Activated naive CD4-positive, alpha-beta T cell treated with anti-CD3 and anti-CD28 coated beads for 36 hours (primary cell): ENCODE measurements around the gene FUS. TPM values are rescaled to one million over a fixed set of nuclear protein-coding genes. Genes with fewer than 3 reads are reported as not detected.
"Not testable (repeated sequence)": the region's sequence is repeated elsewhere in the genome, so short reads cannot be mapped to it uniquely, and the experiment has no call there.

ENCODE experiments used
- CTCF ChIA-PET: fragments of 350-600 bp; sonication (Branson Sonifier 250); formaldehyde crosslinking; loops from one replicate; lab custom pipeline; 2021; ENCODE audit warnings: antibody characterized with exemption; lab: Charles Lee
- DNase-seq: peaks from one replicate; pipeline ENCODE4 v3.0.0-alpha.2; 2020
- H3K27ac Mint-ChIP-seq: one replicate; pipeline ENCODE4 v1.8.0; 2021; ENCODE audit warnings: mild to moderate bottlenecking, mixed read lengths
- H3K27me3 Mint-ChIP-seq: one replicate; pipeline ENCODE4 v1.8.0; 2021; ENCODE audit warnings: low read depth, mixed read lengths
- H3K36me3 Mint-ChIP-seq: one replicate; pipeline ENCODE4 v1.8.0; 2021; ENCODE audit warnings: low read depth, mixed read lengths
- H3K4me1 Mint-ChIP-seq: one replicate; pipeline ENCODE4 v1.8.0; 2021; ENCODE audit warnings: low read depth, mixed read lengths
- H3K4me3 Mint-ChIP-seq: one replicate; pipeline ENCODE4 v1.8.0; 2021; ENCODE audit warnings: mild to moderate bottlenecking, moderate library complexity, mixed read lengths
- H3K9me3 Mint-ChIP-seq: one replicate; pipeline ENCODE4 v1.8.0; 2021; ENCODE audit warnings: mixed read lengths
- intact Hi-C: fragments of 100-400 bp; cut with micrococcal nuclease; formaldehyde crosslinking; loops from one replicate; pipeline ENCODE4 v1.15.1; 2023
- total RNA-seq, 2 experiments: library from RNA; stranded (reverse); gene quantifications; one replicate each; pipeline ENCODE4 v1.2.3, GENCODE V29; 2021

FUS gene
- total RNA-seq, 2 experiments from 2014 or later = 424 to 435 TPM

DNA sequence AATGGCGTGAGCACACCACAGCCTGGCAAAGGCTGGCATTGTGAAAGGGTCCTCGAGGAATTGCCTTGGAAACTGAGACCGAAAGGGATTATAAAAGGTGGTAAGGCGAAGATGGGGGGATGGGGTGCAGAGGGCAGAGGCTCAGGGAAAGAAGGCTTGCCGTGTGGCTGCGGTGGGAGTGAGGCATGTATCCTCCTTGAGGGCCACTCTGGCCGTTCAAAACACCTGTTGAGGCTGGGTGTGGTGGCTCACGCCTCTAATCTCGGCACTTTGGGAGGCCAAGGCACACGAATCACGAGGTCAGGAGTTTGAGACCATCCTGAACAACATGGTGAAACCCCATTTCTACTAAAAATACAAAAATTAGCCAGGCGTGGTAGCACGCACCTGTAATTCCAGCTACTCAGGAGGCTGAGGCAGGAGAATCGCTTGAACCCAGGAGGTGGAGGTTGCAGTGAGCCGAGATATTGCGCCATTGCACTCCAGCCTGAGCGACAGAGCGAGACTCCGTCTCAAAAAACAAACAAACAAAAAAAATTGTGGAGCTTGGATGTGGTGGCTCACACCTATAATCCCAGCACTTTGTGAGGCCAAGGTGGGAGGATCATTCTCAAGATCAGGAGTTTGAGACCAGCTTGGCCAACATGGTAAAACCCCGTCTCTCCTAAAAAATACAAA is 43.0 kb upstream of the FUS start:
- H3K36me3 Mint-ChIP-seq, intact Hi-C loops, H3K27ac Mint-ChIP-seq, H3K27me3 Mint-ChIP-seq, H3K4me3 Mint-ChIP-seq, DNase-seq, H3K4me1 Mint-ChIP-seq, H3K9me3 Mint-ChIP-seq: not testable (repeated sequence)
- CTCF ChIA-PET = interaction anchor here (0.5 to 0.6 kb wide), 2 partner anchors 185 to 325 kb away, joined by 3 to 5 read pairs; no protein-coding TSS in a partner anchor

DNA sequence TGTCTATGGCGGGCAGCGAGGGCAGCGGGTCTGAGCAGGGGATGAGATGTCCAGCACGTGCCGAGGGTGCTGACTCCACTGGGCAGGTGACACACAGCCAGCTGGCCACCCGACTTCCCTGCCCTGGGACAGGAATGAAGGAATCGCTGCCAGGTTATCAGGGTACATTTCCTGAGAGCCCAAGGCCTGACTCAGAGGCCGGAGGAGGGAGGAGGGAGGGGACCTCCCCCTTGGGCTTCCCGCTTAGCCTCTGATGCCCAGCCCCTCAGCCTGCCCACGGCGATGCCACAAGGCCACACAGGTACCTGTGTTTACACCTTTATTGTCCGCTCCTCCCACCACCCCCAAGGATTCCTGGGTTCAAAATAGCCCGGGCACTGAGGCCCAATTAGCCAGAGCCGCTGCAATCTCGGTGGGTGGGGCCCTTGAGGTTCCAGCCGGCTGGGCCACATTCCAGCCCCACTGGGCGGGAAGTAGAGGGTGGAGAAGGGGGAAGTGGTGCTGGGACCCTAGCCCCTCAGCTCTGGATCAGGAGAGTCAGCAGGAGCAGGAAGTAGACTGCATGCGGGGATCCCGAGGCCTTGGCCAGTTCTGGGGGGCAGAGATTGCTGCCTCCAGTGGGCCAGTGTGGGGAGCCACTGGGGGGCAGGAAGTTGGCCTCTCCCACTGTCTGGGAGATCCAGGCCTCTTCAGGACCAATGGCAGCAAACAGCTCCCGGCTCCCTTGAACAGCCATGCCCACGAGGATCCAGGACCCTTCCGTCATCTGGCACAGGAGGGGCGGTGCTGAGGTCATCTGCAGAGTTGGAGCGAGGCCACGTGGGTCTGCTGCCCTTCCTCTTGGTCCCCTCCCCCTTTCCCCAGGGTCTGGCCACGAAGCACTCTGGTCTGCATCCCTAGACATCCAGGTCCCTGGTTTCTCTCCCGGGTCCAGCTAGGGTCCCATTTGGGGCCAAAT is 41.0 kb upstream of the FUS start:
- no peaks in the 10 kb centered on the region for H3K36me3 Mint-ChIP-seq
- no peak for DNase-seq
- CTCF ChIA-PET = no interaction called here
- intact Hi-C loops = no loop called here
- no peak overlapping the region for H3K4me3 Mint-ChIP-seq
- no peaks in the 10 kb centered on the region for H3K27me3 Mint-ChIP-seq
- H3K4me1 Mint-ChIP-seq = peaks cover 12% of the 10 kb centered on the region
- no peak overlapping the region for H3K27ac Mint-ChIP-seq
- no peaks in the 10 kb centered on the region for H3K9me3 Mint-ChIP-seq

DNA sequence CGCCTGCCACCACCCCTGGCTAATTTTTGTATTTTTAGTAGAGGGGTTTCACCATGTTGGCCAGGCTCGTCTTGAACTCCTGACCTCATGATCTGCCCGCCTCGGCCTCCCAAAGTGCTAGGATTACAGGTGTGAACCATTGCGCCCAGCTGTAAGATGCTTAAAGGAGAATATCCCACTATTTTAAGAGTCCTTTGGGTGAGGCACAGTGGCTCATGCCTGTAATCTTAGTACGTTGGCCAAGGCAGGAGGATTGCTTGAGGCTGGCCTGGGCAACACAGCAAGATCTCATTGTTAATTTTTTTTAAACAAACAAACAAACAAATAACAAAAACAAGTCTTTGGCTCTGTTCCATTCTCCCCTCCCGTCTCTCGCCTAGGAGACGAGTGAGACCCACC is 38.9 kb upstream of the FUS start:
- DNase-seq, H3K27ac Mint-ChIP-seq, H3K4me3 Mint-ChIP-seq, intact Hi-C loops, H3K27me3 Mint-ChIP-seq, H3K9me3 Mint-ChIP-seq, H3K36me3 Mint-ChIP-seq: not testable (repeated sequence)
- CTCF ChIA-PET = interaction anchor here (0.6 kb wide), 1 partner anchor 13 kb away, joined by 3 read pairs; no protein-coding TSS in a partner anchor
- H3K4me1 Mint-ChIP-seq = peaks cover 12% of the 10 kb centered on the region

- Mint-ChIP-seq H3K4me1 (peaks cover 12% of the 10 kb centered on the region), H3K27ac (peak overlapping the region; percentile 84), H3K9me3 (no peaks in the 10 kb centered on the region), H3K36me3 (no peaks in the 10 kb centered on the region), H3K4me3 (peak overlapping the region; percentile 64), H3K27me3 (no peaks in the 10 kb centered on the region)
- no peak for DNase-seq
- CTCF ChIA-PET = interaction anchor here (0.6 to 3.1 kb wide), 32 partner anchors 9 to 682 kb away, joined by 3 to 29 read pairs (median 4); partner anchors contain the start of genes BCKDK, HSD3B7, KAT8 and PYCARD
- intact Hi-C loops = loop anchor here (1.0 to 2.0 kb wide), 11 partner anchors 24 to 318 kb away; partner anchors contain the start of genes ARMC5, HSD3B7, KAT8 and SETD1A
Measured at GRCh38 chr16:31141489-31142108, 38.3 kb upstream of the FUS start.

DNA sequence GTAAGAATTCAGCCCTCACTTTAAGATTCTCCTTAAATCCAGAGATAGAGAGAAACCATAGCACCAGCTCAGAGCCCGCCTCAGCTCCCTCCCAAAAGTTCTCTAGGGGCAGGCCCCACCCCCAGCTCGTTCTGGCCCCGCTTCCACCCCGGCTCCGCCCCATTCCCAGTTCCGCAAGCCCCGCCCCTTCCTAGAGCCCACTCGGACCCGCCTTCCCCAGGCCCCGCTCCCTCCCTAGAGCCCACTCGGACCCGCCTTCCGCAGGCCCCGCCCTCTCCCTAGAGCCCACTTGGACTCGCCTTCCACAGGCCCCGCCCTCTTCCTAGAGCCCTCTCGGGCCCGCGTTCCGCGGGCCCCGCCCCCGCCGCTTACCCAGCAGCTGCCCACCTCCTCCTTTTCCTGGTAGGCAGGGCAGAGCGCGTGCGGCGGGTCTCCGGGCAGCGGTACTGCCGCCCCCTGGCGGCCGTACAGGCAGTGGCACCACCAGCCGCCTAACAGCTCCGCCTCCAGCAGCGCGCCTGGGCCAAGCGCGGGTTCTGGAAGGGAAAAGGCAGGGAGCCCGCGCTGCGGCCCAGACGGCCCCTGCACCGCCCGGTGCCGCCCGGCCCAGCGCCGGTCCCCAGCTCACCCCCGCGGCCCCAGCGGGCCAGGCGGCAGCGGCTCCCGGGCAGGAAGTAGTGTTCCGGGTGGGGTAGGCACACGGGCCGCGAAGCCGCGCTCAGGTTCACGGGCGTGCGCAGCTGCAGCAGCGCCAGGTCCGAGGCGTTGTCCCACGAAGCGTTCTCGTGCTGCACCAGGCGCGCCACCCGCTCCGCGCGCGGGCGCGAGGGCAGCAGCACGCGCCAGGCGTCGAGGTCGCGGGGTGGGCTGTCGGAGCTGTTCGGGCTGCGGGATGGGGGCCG is 37.6 kb upstream of the FUS start:
- peak overlapping the region; percentile 64 for H3K4me3 Mint-ChIP-seq
- CTCF ChIA-PET = interaction anchor here (0.6 to 3.1 kb wide), 34 partner anchors 8 to 682 kb away, joined by 3 to 29 read pairs (median 4); partner anchors contain the start of genes BCKDK, HSD3B7, KAT8 and PYCARD
- H3K9me3 Mint-ChIP-seq = no peaks in the 10 kb centered on the region
- DNase-seq = peak; percentile 99
- H3K27me3 Mint-ChIP-seq = no peaks in the 10 kb centered on the region
- H3K36me3 Mint-ChIP-seq = no peaks in the 10 kb centered on the region
- H3K27ac Mint-ChIP-seq = peak overlapping the region; percentile 84
- intact Hi-C loops = loop anchor here (1.0 to 2.0 kb wide), 11 partner anchors 25 to 317 kb away; partner anchors contain the start of genes ARMC5, HSD3B7, KAT8 and SETD1A
- peaks cover 12% of the 10 kb centered on the region for H3K4me1 Mint-ChIP-seq

GRCh38 chr16:31143011-31143693 is 36.8 kb upstream of the FUS start:
- peak overlapping the region; percentile 57 for H3K4me3 Mint-ChIP-seq
- peaks cover 12% of the 10 kb centered on the region for H3K4me1 Mint-ChIP-seq
- H3K9me3 Mint-ChIP-seq = no peaks in the 10 kb centered on the region
- H3K27ac Mint-ChIP-seq = peak overlapping the region; percentile 46
- H3K36me3 Mint-ChIP-seq = no peaks in the 10 kb centered on the region
- intact Hi-C loops = loop anchor here (2.0 kb wide), 1 partner anchor 36 kb away; no protein-coding TSS in a partner anchor
- CTCF ChIA-PET = interaction anchor here (0.6 to 3.1 kb wide), 21 partner anchors 11 to 158 kb away, joined by 3 to 29 read pairs (median 4); partner anchors contain the start of genes BCKDK, HSD3B7, KAT8 and PYCARD
- no peak for DNase-seq
- H3K27me3 Mint-ChIP-seq = no peaks in the 10 kb centered on the region

- intact Hi-C loops = loop anchor here (2.0 kb wide), 1 partner anchor 37 kb away; no protein-coding TSS in a partner anchor
- CTCF ChIA-PET = interaction anchor here (0.6 to 3.1 kb wide), 4 partner anchors 13 to 159 kb away, joined by 4 to 29 read pairs (median 9); partner anchors contain the start of gene HSD3B7
- peaks cover 12% of the 10 kb centered on the region for H3K4me1 Mint-ChIP-seq
- H3K9me3 Mint-ChIP-seq = no peaks in the 10 kb centered on the region
- no peaks in the 10 kb centered on the region for H3K27me3 Mint-ChIP-seq
- DNase-seq = no peak
- H3K36me3 Mint-ChIP-seq = no peaks in the 10 kb centered on the region
- peak overlapping the region; percentile 57 for H3K4me3 Mint-ChIP-seq
- H3K27ac Mint-ChIP-seq = peak overlapping the region; percentile 46
Measured at GRCh38 chr16:31143694-31144148, 36.2 kb upstream of the FUS start.

GRCh38 chr16:31144418-31144817 is 35.5 kb upstream of the FUS start:
- CTCF ChIA-PET = interaction anchor here (3.1 kb wide), 1 partner anchor 160 kb away, joined by 29 read pairs; the partner anchor contains the start of gene HSD3B7
- intact Hi-C loops, DNase-seq, H3K9me3 Mint-ChIP-seq, H3K36me3 Mint-ChIP-seq, H3K27me3 Mint-ChIP-seq, H3K27ac Mint-ChIP-seq: not testable (repeated sequence)
- peak overlapping the region; percentile 57 for H3K4me3 Mint-ChIP-seq
- peaks cover 12% of the 10 kb centered on the region for H3K4me1 Mint-ChIP-seq

DNA sequence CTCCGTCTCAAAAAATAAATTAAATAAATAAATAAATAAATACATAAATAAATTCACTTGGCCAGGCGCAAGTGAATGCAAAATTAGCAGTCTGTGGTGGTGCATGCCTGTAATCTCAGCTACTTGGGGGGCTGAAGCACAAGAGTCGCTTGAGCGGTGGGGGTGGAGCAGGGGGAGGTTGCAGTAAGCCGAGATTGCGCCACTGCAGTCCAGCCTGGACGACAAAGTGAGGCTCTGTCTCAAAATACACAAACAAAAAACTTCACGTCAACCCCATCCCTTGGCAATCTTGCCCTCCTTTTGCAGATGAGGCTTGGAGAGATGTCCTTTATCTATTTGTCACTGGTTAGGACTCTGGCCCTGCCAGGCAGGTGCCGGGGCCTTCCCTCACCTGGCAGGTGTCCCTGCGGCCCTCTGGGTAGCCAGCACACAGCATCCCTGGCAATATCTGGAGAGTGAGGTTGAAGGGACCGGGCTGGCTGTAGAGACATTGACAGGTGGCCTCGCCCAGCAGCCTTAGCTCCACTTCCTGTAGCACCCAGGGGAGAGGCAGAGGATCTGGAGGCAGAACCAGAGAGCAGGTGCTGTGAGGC is 34.4 kb upstream of the FUS start:
- Mint-ChIP-seq H3K27ac (no peak overlapping the region), H3K4me3 (no peak overlapping the region), H3K36me3 (no peaks in the 10 kb centered on the region), H3K4me1 (peaks cover 12% of the 10 kb centered on the region), H3K9me3 (no peaks in the 10 kb centered on the region), H3K27me3 (no peaks in the 10 kb centered on the region)
- DNase-seq = no peak
- intact Hi-C loops = no loop called here
- CTCF ChIA-PET = interaction anchor here (0.6 kb wide), 1 partner anchor 20 kb away, joined by 3 read pairs; no protein-coding TSS in a partner anchor

DNA sequence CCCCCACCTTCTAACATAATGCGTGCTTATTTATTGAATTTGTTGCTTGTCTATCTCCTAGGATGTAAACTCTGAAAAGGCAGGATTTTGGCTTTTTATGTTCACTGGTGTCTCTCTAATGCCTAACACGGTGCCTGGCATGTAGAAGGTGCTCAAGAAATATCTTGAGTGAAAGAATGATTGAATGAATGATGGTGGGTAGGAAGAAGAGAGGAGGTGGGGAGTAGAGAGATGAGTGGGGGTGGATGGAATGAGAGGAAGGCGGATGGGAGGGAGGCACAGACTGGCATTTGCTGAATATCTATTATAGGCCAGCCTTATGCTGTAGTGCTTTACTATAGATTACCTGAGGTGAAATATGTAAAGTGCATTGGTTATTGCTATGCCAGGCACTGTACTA is 32.4 kb upstream of the FUS start:
- no peak overlapping the region for H3K4me3 Mint-ChIP-seq
- H3K9me3 Mint-ChIP-seq = no peaks in the 10 kb centered on the region
- H3K27ac Mint-ChIP-seq = no peak overlapping the region
- CTCF ChIA-PET = no interaction called here
- DNase-seq = no peak
- no peaks in the 10 kb centered on the region for H3K27me3 Mint-ChIP-seq
- intact Hi-C loops = no loop called here
- H3K4me1 Mint-ChIP-seq = peaks cover 7% of the 10 kb centered on the region
- no peaks in the 10 kb centered on the region for H3K36me3 Mint-ChIP-seq
